GM13976 (cell line): ENCODE results near the gene KMT2C.
"Not testable (repeated sequence)": the region's sequence is repeated elsewhere in the genome, so short reads cannot be mapped to it uniquely, and the experiment has no call there.

Experiments
- DNase-seq: peaks from one replicate; pipeline ENCODE4 v3.0.0; 2012; ENCODE audit warnings: low spot score
- CTCF ChIP-seq: IDR thresholded peaks from 2 replicates; pipeline ENCODE4 v1.5.1; 2012; ENCODE audit warnings: borderline replicate concordance, mild to moderate bottlenecking; ENCODE audit not compliant: insufficient read depth; ENCODE audit errors: extremely low read depth, missing control alignments, control extremely low read depth
- in situ Hi-C: fragments of 300-500 bp; cut with MboI; formaldehyde crosslinking; loops from one replicate; pipeline ENCODE4 v1.12.0; 2022; ENCODE audit warnings: low sequenced_read_pairs, mixed read lengths, inconsistent platforms; ENCODE audit not compliant: unreplicated experiment

KMT2C gene

GRCh38 chr7:152392254-152392653, 43.5 kb downstream of the KMT2C start:
- no peak for DNase-seq
- in situ Hi-C loops, result no loop called here
- TF ChIP-seq CTCF, result no peak

- in situ Hi-C loops, result not testable (repeated sequence)
These were observed 49.6 kb downstream of the KMT2C start for GRCh38 chr7:152386136-152386764.

GRCh38 chr7:152384235-152385200, 51.3 kb downstream of the KMT2C start:
- DNase-seq, in situ Hi-C loops: not testable (repeated sequence)

More at GRCh38 chr7:152386136-152386764, 49.6 kb downstream of the KMT2C start:
- not testable (repeated sequence) for DNase-seq

GRCh38 chr7:152383341-152384234, 52.2 kb downstream of the KMT2C start:
- no peak for TF ChIP-seq CTCF
- in situ Hi-C loops, result no loop called here
- no peak for DNase-seq

GRCh38 chr7:152382244-152382643, 53.6 kb downstream of the KMT2C start:
- TF ChIP-seq CTCF, result no peak
- no peak for DNase-seq
- in situ Hi-C loops, result no loop called here

GRCh38 chr7:152380931-152381578, 54.7 kb downstream of the KMT2C start:
- DNase-seq, in situ Hi-C loops: not testable (repeated sequence)

GRCh38 chr7:152378497-152378896, 57.3 kb downstream of the KMT2C start:
- DNase-seq, in situ Hi-C loops: not testable (repeated sequence)

- DNase-seq, in situ Hi-C loops: not testable (repeated sequence)
These were observed 58.9 kb downstream of the KMT2C start for GRCh38 chr7:152376716-152377484.
